GM21717 (cell line): ENCODE measurements around the gene KIR3DL1.
"Not testable (repeated sequence)": the region's sequence is repeated elsewhere in the genome, so short reads cannot be mapped to it uniquely, and the experiment has no call there.

Source experiments
- ATAC-seq: cut with Tn5 transposase; IDR thresholded peaks from one replicate; pipeline ENCODE4 v1.9.1; 2021; ENCODE audit warnings: mild to moderate bottlenecking, moderate library complexity; ENCODE audit not compliant: unreplicated experiment

KIR3DL1 gene

GRCh38 chr19:54816251-54816650, at the start of gene KIR3DL1:
Gene KIR3DL1 (plus strand): TSS chr19:54816468.
- not testable (repeated sequence) for ATAC-seq

- ATAC-seq = not testable (repeated sequence)
Observed at GRCh38 chr19:54769646-54770045, 46.6 kb upstream of the KIR3DL1 start, which contains the start of gene KIR2DL1. Gene KIR2DL1 (plus strand): TSS chr19:54769793. CDS start chr19:54769851, 58 bp downstream.

GRCh38 chr19:54770511-54770910, 45.8 kb upstream of the KIR3DL1 start:
- not testable (repeated sequence) for ATAC-seq

GRCh38 chr19:54771018-54771960, 45.0 kb upstream of the KIR3DL1 start:
- not testable (repeated sequence) for ATAC-seq

GRCh38 chr19:54772666-54773065, 43.6 kb upstream of the KIR3DL1 start:
- ATAC-seq = not testable (repeated sequence)

GRCh38 chr19:54775095-54775815, 41.0 kb upstream of the KIR3DL1 start:
- ATAC-seq = not testable (repeated sequence)

GRCh38 chr19:54775830-54776229, 40.4 kb upstream of the KIR3DL1 start:
- not testable (repeated sequence) for ATAC-seq

GRCh38 chr19:54777851-54778250, 38.4 kb upstream of the KIR3DL1 start:
- not testable (repeated sequence) for ATAC-seq

- not testable (repeated sequence) for ATAC-seq
Observed at GRCh38 chr19:54778896-54779295, 37.4 kb upstream of the KIR3DL1 start.

- not testable (repeated sequence) for ATAC-seq
Observed at GRCh38 chr19:54782916-54783315, 33.4 kb upstream of the KIR3DL1 start.

- not testable (repeated sequence) for ATAC-seq
Observed at GRCh38 chr19:54786091-54786723, 30.1 kb upstream of the KIR3DL1 start.

GRCh38 chr19:54788154-54788553, 28.1 kb upstream of the KIR3DL1 start:
- ATAC-seq = not testable (repeated sequence)

- ATAC-seq = no peak
Observed at GRCh38 chr19:54790711-54791110, 25.6 kb upstream of the KIR3DL1 start.

- no peak for ATAC-seq
Observed at GRCh38 chr19:54791476-54791875, 24.8 kb upstream of the KIR3DL1 start.

GRCh38 chr19:54792814-54793213, 23.5 kb upstream of the KIR3DL1 start:
- no peak for ATAC-seq

GRCh38 chr19:54795758-54796157, 20.5 kb upstream of the KIR3DL1 start:
- no peak for ATAC-seq

- no peak for ATAC-seq
Observed at GRCh38 chr19:54803410-54803809, 12.9 kb upstream of the KIR3DL1 start, which contains the start of gene KIR2DL4. Gene KIR2DL4 (plus strand): TSS chr19:54803610. CDS start chr19:54803652, 42 bp downstream.

GRCh38 chr19:54804101-54804500, 12.2 kb upstream of the KIR3DL1 start:
- ATAC-seq = no peak

- ATAC-seq = no peak
Observed at GRCh38 chr19:54804571-54804970, 11.7 kb upstream of the KIR3DL1 start.

GRCh38 chr19:54805665-54806515, 10.4 kb upstream of the KIR3DL1 start:
- ATAC-seq = no peak
